PC-3 (cell line): ENCODE results near the gene VSIG10L2. TPM values are rescaled to one million over a fixed set of nuclear protein-coding genes. Genes with fewer than 3 reads are reported as not detected.

Experiments
- ATAC-seq: fragments of 200-7000 bp; cut with Tn5 transposase; 2 replicates; pipeline ENCODE4 v1.9.1; 2020; ENCODE audit warnings: mild to moderate bottlenecking, moderate library complexity
- BruUV-seq: library from RNA; stranded (reverse); fragments of 400-500 nt; replicated peaks from 2 replicates; lab custom pipeline; 2021; lab: Mats Ljungman, UMichigan
- CTCF ChIA-PET: fragments of 300-600 bp; sonication (Branson Sonifier 250); formaldehyde crosslinking; loops from one replicate; lab custom pipeline; 2022; ENCODE audit warnings: antibody characterized with exemption; lab: Charles Lee
- POLR2A ChIA-PET: fragments of 300-600 bp; sonication (Branson Sonifier 250); formaldehyde crosslinking; loops from one replicate; lab custom pipeline; 2022; ENCODE audit warnings: antibody characterized with exemption; ENCODE audit not compliant: unreplicated experiment; lab: Charles Lee
- DNase-seq: peaks from one replicate; pipeline ENCODE4 v3.0.0-alpha.2; 2015
- H2AFZ ChIP-seq: fragments of 300-600 bp; sonication (generic); 2 replicates; pipeline ENCODE4 v1.6.0; 2016; ENCODE audit warnings: antibody characterized with exemption, low read length
- H3F3A ChIP-seq: fragments of 300-600 bp; sonication (generic); one replicate; pipeline ENCODE4 v1.6.0; 2017; ENCODE audit warnings: antibody characterized with exemption, low read length, control low read depth, mild to moderate bottlenecking; ENCODE audit not compliant: unreplicated experiment
- H3K27ac ChIP-seq: fragments of 300-600 bp; sonication (generic); 2 replicates; pipeline ENCODE4 v1.5.1; 2016; ENCODE audit warnings: mild to moderate bottlenecking, low read length
- H3K27me3 ChIP-seq: fragments of 300-600 bp; sonication (generic); 2 replicates; pipeline ENCODE4 v1.6.1; 2016; ENCODE audit warnings: low read length, mixed read lengths
- H3K36me3 ChIP-seq: fragments of 300-600 bp; sonication (generic); 2 replicates; pipeline ENCODE4 v1.6.1; 2016; ENCODE audit warnings: low read depth, mixed run types, low read length, mixed read lengths
- H3K4me1 ChIP-seq: fragments of 300-600 bp; sonication (generic); 2 replicates; pipeline ENCODE4 v1.5.1; 2016; ENCODE audit warnings: low read length; ENCODE audit not compliant: insufficient read depth
- H3K4me2 ChIP-seq: fragments of 300-600 bp; sonication (generic); 2 replicates; pipeline ENCODE4 v1.6.0; 2016; ENCODE audit warnings: low read length
- H3K4me3 ChIP-seq: fragments of 300-600 bp; sonication (generic); 2 replicates; pipeline ENCODE4 v1.5.1; 2016; ENCODE audit warnings: mild to moderate bottlenecking, low read length, mixed read lengths
- H3K79me2 ChIP-seq: fragments of 300-600 bp; sonication (generic); 2 replicates; pipeline ENCODE4 v1.6.1; 2017; ENCODE audit warnings: low read length, mixed read lengths
- H3K9ac ChIP-seq: fragments of 300-600 bp; sonication (generic); 2 replicates; pipeline ENCODE4 v1.6.0; 2016; ENCODE audit warnings: mild to moderate bottlenecking, low read length
- H3K9me2 ChIP-seq: fragments of 300-600 bp; sonication (generic); replicated peaks from 2 replicates; pipeline ENCODE4 v1.6.1; 2016; ENCODE audit warnings: mixed run types, low read length, mixed read lengths
- H3K9me3 ChIP-seq: fragments of 300-600 bp; sonication (generic); 2 replicates; pipeline ENCODE4 v1.6.1; 2016; ENCODE audit warnings: low read length, mixed read lengths
- H4K20me1 ChIP-seq: fragments of 300-600 bp; sonication (generic); 2 replicates; pipeline ENCODE4 v1.6.1; 2016; ENCODE audit warnings: low read length, mixed read lengths
- CTCF ChIP-seq: fragments of 300-600 bp; sonication (generic); conservative IDR thresholded peaks from 2 replicates; pipeline ENCODE4 v1.5.1; 2017; ENCODE audit warnings: antibody characterized with exemption, low read depth, mild to moderate bottlenecking, low read length
- EZH2 ChIP-seq: fragments of 300-600 bp; sonication (generic); IDR thresholded peaks from one replicate; pipeline ENCODE4 v1.6.1; 2017; ENCODE audit warnings: antibody characterized with exemption, mild to moderate bottlenecking, low read length; ENCODE audit not compliant: unreplicated experiment
- EZH2phosphoT487 ChIP-seq: fragments of 300-600 bp; sonication (generic); IDR thresholded peaks from 2 replicates; pipeline ENCODE4 v1.6.1; 2018; ENCODE audit warnings: mild to moderate bottlenecking, antibody characterized with exemption, low read length, borderline replicate concordance
- intact Hi-C: fragments of 100-400 bp; cut with micrococcal nuclease; formaldehyde crosslinking; loops from 2 replicates; pipeline ENCODE4 v1.9.0; 2023
- total RNA-seq: library from RNA; depleted of rRNA; stranded (reverse); fragments of >200 nt; gene quantifications from 2 replicates; pipeline ENCODE4 v1.2.3, GENCODE V29; 2014; rRNA removed

VSIG10L2 gene
- total RNA-seq, 1 experiment from 2014 or later: not detected

GRCh38 chr11:125999234-125999880 is 53.5 kb downstream of the VSIG10L2 start:
- 0 out of 2 replicates have a peak, but pooled peaks cover 3% of the 10 kb centered on the region for H3K36me3 ChIP-seq
- H3K4me2 ChIP-seq: no peak overlapping the region
- no peaks in the 10 kb centered on the region for H3K9me3 ChIP-seq
- no peak overlapping the region for H3K27ac ChIP-seq
- H3K27me3 ChIP-seq: no peaks in the 10 kb centered on the region
- no peak for ATAC-seq
- H3K9ac ChIP-seq: no peak overlapping the region
- H3F3A ChIP-seq: no peaks in the 10 kb centered on the region
- BruUV-seq: no TSS peak
- DNase-seq: no peak
- no peak overlapping the region for H2AFZ ChIP-seq
- CTCF ChIA-PET: no interaction called here
- no peaks in the 10 kb centered on the region for H3K9me2 ChIP-seq
- intact Hi-C loops: no loop called here
- no peak overlapping the region for H3K4me3 ChIP-seq
- H3K4me1 ChIP-seq: no peaks in the 10 kb centered on the region
- POLR2A ChIA-PET: no interaction called here
- H3K79me2 ChIP-seq: no peaks in the 10 kb centered on the region
- H4K20me1 ChIP-seq: no peaks in the 10 kb centered on the region
- TF ChIP-seq EZH2 (no peak), CTCF (no peak), EZH2phosphoT487 (no peak)

GRCh38 chr11:126002181-126002580 is 56.3 kb downstream of the VSIG10L2 start:
- ATAC-seq (no peak), DNase-seq (no peak)
- POLR2A ChIA-PET: no interaction called here
- intact Hi-C loops: no loop called here
- H4K20me1 ChIP-seq: no peaks in the 10 kb centered on the region
- CTCF ChIA-PET: no interaction called here
- BruUV-seq: no TSS peak
- H3K4me2 ChIP-seq: no peak overlapping the region
- no peaks in the 10 kb centered on the region for H3K27me3 ChIP-seq
- no peak overlapping the region for H3K4me3 ChIP-seq
- H3K9me2 ChIP-seq: no peaks in the 10 kb centered on the region
- H3F3A ChIP-seq: no peaks in the 10 kb centered on the region
- 0 out of 2 replicates have a peak, but pooled peaks cover under 1% of the 10 kb centered on the region for H3K36me3 ChIP-seq
- H3K9ac ChIP-seq: no peak overlapping the region
- no peak overlapping the region for H2AFZ ChIP-seq
- H3K4me1 ChIP-seq: peaks cover 5% of the 10 kb centered on the region
- no peaks in the 10 kb centered on the region for H3K79me2 ChIP-seq
- H3K9me3 ChIP-seq: no peaks in the 10 kb centered on the region
- TF ChIP-seq EZH2phosphoT487 (no peak), CTCF (no peak), EZH2 (no peak)
- no peak overlapping the region for H3K27ac ChIP-seq

Other genes starting within 250 kb of the VSIG10L2 start
- not detected in 2 replicates for gene PATE1, start 199.8 kb upstream of the VSIG10L2 start, total RNA-seq
- gene PATE2, start 167.2 kb upstream of the VSIG10L2 start, total RNA-seq: not detected in 2 replicates
- gene PATE3, start 157.9 kb upstream of the VSIG10L2 start, total RNA-seq: not detected in 2 replicates
- gene PATE4, start 112.7 kb upstream of the VSIG10L2 start, total RNA-seq: not detected in 2 replicates
- 16.4 and 23.5 TPM in 2 replicates for gene HYLS1, start 58.4 kb upstream of the VSIG10L2 start, total RNA-seq
- gene PUS3, start 42.8 kb upstream of the VSIG10L2 start, total RNA-seq: 10.3 and 26.2 TPM in 2 replicates
- not detected in 2 replicates for gene DDX25, start 41.5 kb upstream of the VSIG10L2 start, total RNA-seq
- gene CDON, start 116.8 kb downstream of the VSIG10L2 start, total RNA-seq: 4.4 and 10.1 TPM in 2 replicates